ENCODE measurements around the gene RABGAP1L.

GRCh38 chr1:174791863-174792262, 632.5 kb downstream of the RABGAP1L start:
- no peak for TF ChIP-seq CTCF (conservative IDR thresholded peaks at IDR 0.05; ENCODE audit: low read length)
- no peak for TF ChIP-seq EZH2phosphoT487 (IDR thresholded peaks at IDR 0.05; ENCODE audit: borderline replicate concordance)
